CD14-positive monocyte (primary cell): Measurements from ENCODE around the gene DCLK2. TPM values are rescaled to one million over a fixed set of nuclear protein-coding genes. Genes with fewer than 3 reads are reported as not detected.

Experiments
- DNase-seq, 3 donors: peaks; one replicate each; pipeline ENCODE4 v3.0.0-alpha.2; 2011 to 2022
- H2AFZ ChIP-seq: 2 replicates; pipeline ENCODE4 v1.6.0; 2012; ENCODE audit warnings: mild to moderate bottlenecking, low read depth, low read length, inconsistent platforms; ENCODE audit not compliant: insufficient read depth, poor library complexity, severe bottlenecking
- H3K27ac ChIP-seq, 2 donors: 1 replicate in 1 of 2; 2 replicates in 1 of 2; pipeline ENCODE4 v1.5.1; 2012 to 2013; ENCODE audit warnings: low read length in 2 of 2, control low read depth in 1 of 2, inconsistent platforms in 1 of 2, low read depth in 1 of 2, mild to moderate bottlenecking in 1 of 2
- H3K27me3 ChIP-seq, 2 donors: one replicate each; pipeline versions ENCODE4 v1.6.0 to v1.6.1; 2011 to 2013; ENCODE audit warnings: low read length in 2 of 2; ENCODE audit not compliant: control insufficient read depth in 2 of 2, insufficient read depth in 2 of 2
- H3K36me3 ChIP-seq, 2 donors: replicated peaks in 1 of 2; 1 replicate in 1 of 2; 2 replicates in 1 of 2; pipeline versions ENCODE4 v1.5.1 to v1.6.1; 2012 to 2013; ENCODE audit warnings: low read length in 2 of 2, control low read depth in 1 of 2, inconsistent platforms in 1 of 2, mild to moderate bottlenecking in 1 of 2; ENCODE audit not compliant: insufficient read depth in 2 of 2, control insufficient read depth in 1 of 2
- H3K4me1 ChIP-seq, 2 donors: 1 replicate in 1 of 2; 2 replicates in 1 of 2; pipeline versions ENCODE4 v1.5.1 to v1.6.1; 2012 to 2013; ENCODE audit warnings: low read length in 2 of 2, control low read depth in 1 of 2, inconsistent platforms in 1 of 2, mild to moderate bottlenecking in 1 of 2, moderate library complexity in 1 of 2; ENCODE audit not compliant: insufficient read depth in 2 of 2, control insufficient read depth in 1 of 2
- H3K4me2 ChIP-seq: replicated peaks from 2 replicates; pipeline ENCODE3; 2012; ENCODE audit warnings: low read length, moderate library complexity, mild to moderate bottlenecking; ENCODE audit not compliant: poor library complexity, severe bottlenecking; ENCODE audit errors: extremely low read depth
- H3K4me3 ChIP-seq, 3 experiments: fragments of 200-600 bp in 1 of 3; sonication (generic) in 1 of 3; replicated peaks in 1 of 3; 1 replicate in 2 of 3; 2 replicates in 1 of 3; pipeline ENCODE4 v1.5.1; 2011 to 2013; ENCODE audit warnings: low read length in 3 of 3, mild to moderate bottlenecking in 3 of 3, control low read depth in 2 of 3, low read depth in 2 of 3, inconsistent platforms in 1 of 3, moderate library complexity in 1 of 3
- H3K79me2 ChIP-seq: 2 replicates; pipeline ENCODE4 v1.6.0; 2012; ENCODE audit warnings: mild to moderate bottlenecking, control low read depth, inconsistent platforms, low read length, moderate library complexity; ENCODE audit not compliant: insufficient read depth
- H3K9ac ChIP-seq: 2 replicates; pipeline ENCODE4 v1.6.0; 2017; ENCODE audit warnings: low read length, mild to moderate bottlenecking; ENCODE audit not compliant: insufficient read depth, poor library complexity, severe bottlenecking
- H3K9me3 ChIP-seq, 2 donors: replicated peaks in 1 of 2; 1 replicate in 1 of 2; 2 replicates in 1 of 2; pipeline versions ENCODE4 v1.5.1 to v1.6.1; 2012 to 2013; ENCODE audit warnings: low read length in 2 of 2, control low read depth in 1 of 2; ENCODE audit not compliant: control insufficient read depth in 1 of 2, insufficient read depth in 1 of 2
- H4K20me1 ChIP-seq: 2 replicates; pipeline ENCODE4 v1.6.0; 2012; ENCODE audit warnings: mild to moderate bottlenecking, low read length, control low read depth, moderate library complexity; ENCODE audit not compliant: insufficient read depth
- H3K27ac Mint-ChIP-seq, 7 donors: one replicate each; pipeline ENCODE4 v1.8.0; 2020; ENCODE audit warnings: mild to moderate bottlenecking in 7 of 7, mixed read lengths in 7 of 7, moderate library complexity in 6 of 7, inconsistent platforms in 2 of 7
- H3K27me3 Mint-ChIP-seq, 3 donors: one replicate each; pipeline ENCODE4 v1.8.0; 2021 to 2022; ENCODE audit warnings: low read depth in 3 of 3, mild to moderate bottlenecking in 3 of 3, mixed read lengths in 3 of 3, moderate library complexity in 3 of 3, inconsistent platforms in 1 of 3
- H3K36me3 Mint-ChIP-seq, 2 donors: one replicate each; pipeline ENCODE4 v1.8.0; 2020; ENCODE audit warnings: mixed read lengths in 2 of 2, inconsistent platforms in 1 of 2, mild to moderate bottlenecking in 1 of 2
- H3K4me1 Mint-ChIP-seq: one replicate; pipeline ENCODE4 v1.8.0; 2020; ENCODE audit warnings: mild to moderate bottlenecking, mixed read lengths
- H3K4me3 Mint-ChIP-seq, 2 donors: one replicate each; pipeline ENCODE4 v1.8.0; 2020; ENCODE audit warnings: mild to moderate bottlenecking in 2 of 2, mixed read lengths in 2 of 2, moderate library complexity in 1 of 2
- H3K9me3 Mint-ChIP-seq, 7 donors: one replicate each; pipeline ENCODE4 v1.8.0; 2020 to 2022; ENCODE audit warnings: mixed read lengths in 7 of 7, mild to moderate bottlenecking in 6 of 7, moderate library complexity in 6 of 7, inconsistent platforms in 2 of 7
- WGBS: methylation state at CpG from one replicate; pipeline ENCODE4 v1.1.5; 2013; ENCODE audit warnings: missing lambda C conversion rate; ENCODE audit not compliant: insufficient coverage; 5-methylcytosine and 5-hydroxymethylcytosine counted together
- intact Hi-C, 2 donors: fragments of 100-400 bp; cut with micrococcal nuclease; formaldehyde crosslinking; loops; one replicate each; pipeline versions ENCODE4 v1.15.0 to v1.15.1; 2023
- polyA plus RNA-seq, 3 donors: library from polyadenylated mRNA; depleted of rRNA in 1 of 3; unstranded in 2 of 3; stranded (reverse) in 1 of 3; fragments of 300-500 nt in 2 of 3; fragments of >200 nt in 1 of 3; fragmentation: Illumina TruSeq in 2 of 3; gene quantifications; 1 replicate in 2 of 3; 2 replicates in 1 of 3; pipeline ENCODE4 v1.2.3, GENCODE V29; 2012 to 2021
- TF ChIP-seq, protein P1 (sequence below): fragments of 200-600 bp; IDR thresholded peaks from one replicate; pipeline ENCODE4 v1.8.0; 2022; ENCODE audit warnings: antibody characterized with exemption, mild to moderate bottlenecking

DCLK2 gene
- polyA plus RNA-seq, 3 donors: 0.13 TPM; not detected in 2

DNA sequence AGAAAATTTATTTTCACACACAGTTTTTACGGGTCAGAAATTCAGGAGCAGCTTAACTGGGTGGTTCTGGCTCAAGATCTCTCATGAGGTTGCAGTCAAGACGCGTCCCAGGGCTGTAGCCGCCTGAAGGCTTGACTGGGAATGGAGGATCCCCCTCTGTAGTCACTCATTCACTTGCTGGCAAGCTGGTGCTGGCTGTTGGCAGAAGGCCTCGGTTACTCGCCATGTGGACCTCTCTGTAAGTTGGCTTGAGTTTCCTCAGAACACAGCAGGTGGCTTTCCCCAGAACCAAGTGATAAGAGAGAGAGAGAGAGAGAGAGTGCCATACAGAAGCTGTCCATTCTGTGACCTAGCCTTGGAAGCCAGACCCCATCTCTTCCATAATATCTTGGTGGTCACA is 132.8 kb downstream of the DCLK2 start:
- no peaks in the 10 kb centered on the region for H3K9me3 ChIP-seq
- 84% methylated on average over 5 of the region's 6 CpGs for WGBS
- H3K27me3 ChIP-seq: no peaks in the 10 kb centered on the region
- no peak overlapping the region for H3K9ac ChIP-seq
- intact Hi-C loops: loop anchor here in 1 of 2 donors (10.0 kb wide), 1 partner anchor 226 kb away; no protein-coding TSS in a partner anchor
- Mint-ChIP-seq H3K9me3 (no peaks in the 10 kb centered on the region), H3K4me1 (no peaks in the 10 kb centered on the region), H3K36me3 (no peaks in the 10 kb centered on the region), H3K4me3 (no peak overlapping the region), H3K27ac (no peak overlapping the region), H3K27me3 (peaks cover 0 to 3% (median 2%) of the 10 kb centered on the region in 3 donors)
- H3K36me3 ChIP-seq: no peaks in the 10 kb centered on the region
- H3K4me2 ChIP-seq: no peak overlapping the region
- H3K4me3 ChIP-seq: no peak overlapping the region
- DNase-seq: no peak
- no peaks in the 10 kb centered on the region for H3K79me2 ChIP-seq
- H2AFZ ChIP-seq: no peak overlapping the region
- TF ChIP-seq, protein P1, sequence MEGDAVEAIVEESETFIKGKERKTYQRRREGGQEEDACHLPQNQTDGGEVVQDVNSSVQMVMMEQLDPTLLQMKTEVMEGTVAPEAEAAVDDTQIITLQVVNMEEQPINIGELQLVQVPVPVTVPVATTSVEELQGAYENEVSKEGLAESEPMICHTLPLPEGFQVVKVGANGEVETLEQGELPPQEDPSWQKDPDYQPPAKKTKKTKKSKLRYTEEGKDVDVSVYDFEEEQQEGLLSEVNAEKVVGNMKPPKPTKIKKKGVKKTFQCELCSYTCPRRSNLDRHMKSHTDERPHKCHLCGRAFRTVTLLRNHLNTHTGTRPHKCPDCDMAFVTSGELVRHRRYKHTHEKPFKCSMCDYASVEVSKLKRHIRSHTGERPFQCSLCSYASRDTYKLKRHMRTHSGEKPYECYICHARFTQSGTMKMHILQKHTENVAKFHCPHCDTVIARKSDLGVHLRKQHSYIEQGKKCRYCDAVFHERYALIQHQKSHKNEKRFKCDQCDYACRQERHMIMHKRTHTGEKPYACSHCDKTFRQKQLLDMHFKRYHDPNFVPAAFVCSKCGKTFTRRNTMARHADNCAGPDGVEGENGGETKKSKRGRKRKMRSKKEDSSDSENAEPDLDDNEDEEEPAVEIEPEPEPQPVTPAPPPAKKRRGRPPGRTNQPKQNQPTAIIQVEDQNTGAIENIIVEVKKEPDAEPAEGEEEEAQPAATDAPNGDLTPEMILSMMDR: no peak
- H4K20me1 ChIP-seq: no peaks in the 10 kb centered on the region
- no peaks in the 10 kb centered on the region for H3K4me1 ChIP-seq
- no peak overlapping the region for H3K27ac ChIP-seq

DNA sequence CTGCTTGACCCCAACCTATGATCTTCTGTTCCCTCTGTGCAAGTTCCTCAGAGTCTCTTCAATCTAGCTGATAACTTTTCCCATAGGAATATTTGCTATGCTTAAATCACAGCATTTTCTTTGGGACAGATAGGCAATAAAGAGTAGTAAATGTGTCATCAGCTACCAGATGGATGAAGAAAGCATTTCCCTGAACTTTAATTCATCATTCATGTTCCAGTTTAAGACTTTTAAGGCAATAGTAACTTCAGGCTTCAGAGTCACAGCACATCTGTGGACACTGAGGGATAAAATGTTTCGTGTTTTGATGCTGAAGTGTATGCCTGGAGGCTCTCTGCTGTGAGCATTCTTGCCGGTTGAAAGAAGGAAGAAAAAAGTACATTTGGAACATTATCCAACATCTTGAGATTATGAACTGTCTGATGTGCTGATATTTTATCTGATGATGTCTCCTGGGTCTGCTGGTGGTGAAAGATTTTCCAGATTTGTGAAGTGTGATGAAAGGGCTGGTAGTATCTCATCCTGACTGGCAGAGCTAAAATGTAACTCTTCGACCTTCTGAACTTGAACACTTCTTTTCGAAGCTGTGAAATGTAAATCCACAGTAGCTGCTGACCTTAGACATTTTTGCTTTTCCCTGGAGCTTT is 133.7 kb downstream of the DCLK2 start:
- H3K4me2 ChIP-seq: no peak overlapping the region
- H3K4me3 ChIP-seq: no peak overlapping the region
- TF ChIP-seq, protein P1: no peak
- no peaks in the 10 kb centered on the region for H3K9me3 ChIP-seq
- no peaks in the 10 kb centered on the region for H3K36me3 ChIP-seq
- H3K4me1 Mint-ChIP-seq: no peaks in the 10 kb centered on the region
- peaks cover 2 to 3% (median 2%) of the 10 kb centered on the region in 3 donors for H3K27me3 Mint-ChIP-seq
- DNase-seq: no peak
- H3K4me1 ChIP-seq: no peaks in the 10 kb centered on the region
- H3K36me3 Mint-ChIP-seq: no peaks in the 10 kb centered on the region
- no peaks in the 10 kb centered on the region for H4K20me1 ChIP-seq
- H3K4me3 Mint-ChIP-seq: no peak overlapping the region
- no peak overlapping the region for H3K27ac ChIP-seq
- intact Hi-C loops: loop anchor here in 1 of 2 donors (10.0 kb wide), 1 partner anchor 227 kb away; no protein-coding TSS in a partner anchor
- H3K9me3 Mint-ChIP-seq: no peaks in the 10 kb centered on the region
- no peak overlapping the region for H2AFZ ChIP-seq
- H3K27me3 ChIP-seq: no peaks in the 10 kb centered on the region
- H3K9ac ChIP-seq: no peak overlapping the region
- no peak overlapping the region for H3K27ac Mint-ChIP-seq
- H3K79me2 ChIP-seq: no peaks in the 10 kb centered on the region
- 93% methylated on average over 3 of the region's 4 CpGs for WGBS
